ENCODE results near the gene CHRNA3.

DNA sequence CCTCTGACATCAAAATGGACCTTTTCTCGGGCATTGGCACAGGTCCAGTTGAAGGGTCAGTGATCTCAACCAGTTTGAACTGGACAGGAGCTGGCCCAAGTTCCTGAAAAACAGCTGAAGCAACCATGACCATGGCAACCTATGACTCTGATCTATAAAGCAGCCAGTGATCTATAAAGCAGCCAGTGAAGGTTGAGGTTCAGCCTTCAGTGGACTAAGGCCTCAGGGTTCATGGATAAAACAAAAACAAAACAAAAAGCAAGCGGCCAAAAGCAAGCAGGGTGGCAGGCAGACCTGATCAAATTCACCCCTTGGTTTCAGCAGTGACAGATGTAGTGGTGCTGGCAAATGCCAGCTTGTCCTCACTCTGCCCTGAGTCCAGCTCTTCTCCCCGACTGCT is 30.2 kb upstream of the CHRNA3 start:
- TF ChIP-seq, protein P1, sequence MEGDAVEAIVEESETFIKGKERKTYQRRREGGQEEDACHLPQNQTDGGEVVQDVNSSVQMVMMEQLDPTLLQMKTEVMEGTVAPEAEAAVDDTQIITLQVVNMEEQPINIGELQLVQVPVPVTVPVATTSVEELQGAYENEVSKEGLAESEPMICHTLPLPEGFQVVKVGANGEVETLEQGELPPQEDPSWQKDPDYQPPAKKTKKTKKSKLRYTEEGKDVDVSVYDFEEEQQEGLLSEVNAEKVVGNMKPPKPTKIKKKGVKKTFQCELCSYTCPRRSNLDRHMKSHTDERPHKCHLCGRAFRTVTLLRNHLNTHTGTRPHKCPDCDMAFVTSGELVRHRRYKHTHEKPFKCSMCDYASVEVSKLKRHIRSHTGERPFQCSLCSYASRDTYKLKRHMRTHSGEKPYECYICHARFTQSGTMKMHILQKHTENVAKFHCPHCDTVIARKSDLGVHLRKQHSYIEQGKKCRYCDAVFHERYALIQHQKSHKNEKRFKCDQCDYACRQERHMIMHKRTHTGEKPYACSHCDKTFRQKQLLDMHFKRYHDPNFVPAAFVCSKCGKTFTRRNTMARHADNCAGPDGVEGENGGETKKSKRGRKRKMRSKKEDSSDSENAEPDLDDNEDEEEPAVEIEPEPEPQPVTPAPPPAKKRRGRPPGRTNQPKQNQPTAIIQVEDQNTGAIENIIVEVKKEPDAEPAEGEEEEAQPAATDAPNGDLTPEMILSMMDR (IDR thresholded peaks at IDR 0.05) = no peak
- TF ChIP-seq POLR2AphosphoS5 (IDR thresholded peaks at IDR 0.05) (no peak), POLR2A (IDR thresholded peaks at IDR 0.05) (no peak), EP300 (IDR thresholded peaks at IDR 0.05) (no peak)
